Globus pallidus (tissue), 1 donor: ENCODE data around the gene CDKN2AIP.
A peak's percentile ranks its signal among the peaks of the same experiment; 100 is the strongest.
"Not testable (repeated sequence)": the region's sequence is repeated elsewhere in the genome, so short reads cannot be mapped to it uniquely, and the experiment has no call there.

ENCODE experiments used
- DNase-seq: peaks from one replicate; pipeline ENCODE4 v3.0.0-alpha.2; 2015; ENCODE audit warnings: low spot score

CDKN2AIP gene

DNA sequence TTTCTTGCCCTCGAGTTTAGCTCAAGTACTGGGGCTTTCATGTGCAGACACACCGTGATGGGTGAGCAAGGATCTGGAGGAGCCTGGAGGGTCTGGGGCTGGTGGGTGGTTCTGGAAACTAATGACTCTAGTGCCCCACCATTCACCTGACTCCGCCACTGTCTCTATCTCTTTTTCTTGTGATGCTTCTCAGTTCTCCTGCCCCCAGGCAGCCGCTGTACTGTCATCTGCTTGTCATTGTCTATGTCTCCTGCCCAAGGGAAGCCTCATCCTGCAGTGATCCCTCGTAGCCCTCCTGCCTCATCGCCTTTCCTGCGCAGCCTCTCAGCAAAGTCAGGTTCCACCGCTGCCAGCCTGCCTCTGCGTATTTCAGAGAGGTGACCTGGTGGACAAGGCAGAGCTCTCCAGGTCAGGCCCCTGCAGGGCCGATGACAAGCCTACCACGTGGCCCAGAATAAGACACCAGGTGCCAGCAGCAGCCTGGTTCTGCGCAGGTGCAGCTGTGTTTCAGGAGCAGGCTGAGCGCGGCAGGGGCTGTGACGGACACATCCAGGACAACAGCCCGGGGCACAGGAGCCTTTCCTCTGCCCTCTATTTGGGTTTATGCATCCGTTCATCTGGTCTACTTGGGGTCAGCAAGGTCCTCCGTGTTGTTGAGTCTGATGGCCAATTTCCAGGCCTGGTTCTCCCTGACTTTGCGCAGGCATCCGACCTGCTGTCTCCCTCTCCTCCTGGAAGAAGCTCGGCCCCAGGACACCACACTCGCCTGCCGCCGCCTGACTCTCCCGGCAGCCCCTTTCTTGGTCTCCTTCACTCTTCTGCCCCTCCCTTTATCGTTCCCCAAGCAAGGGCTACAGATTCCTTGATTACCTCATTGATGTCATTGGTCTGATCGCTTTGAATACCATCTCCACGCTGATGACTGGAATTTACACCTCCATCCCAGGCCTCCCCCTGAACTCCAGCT, 30.9 kb upstream of the CDKN2AIP start:
- no peak for DNase-seq

DNA sequence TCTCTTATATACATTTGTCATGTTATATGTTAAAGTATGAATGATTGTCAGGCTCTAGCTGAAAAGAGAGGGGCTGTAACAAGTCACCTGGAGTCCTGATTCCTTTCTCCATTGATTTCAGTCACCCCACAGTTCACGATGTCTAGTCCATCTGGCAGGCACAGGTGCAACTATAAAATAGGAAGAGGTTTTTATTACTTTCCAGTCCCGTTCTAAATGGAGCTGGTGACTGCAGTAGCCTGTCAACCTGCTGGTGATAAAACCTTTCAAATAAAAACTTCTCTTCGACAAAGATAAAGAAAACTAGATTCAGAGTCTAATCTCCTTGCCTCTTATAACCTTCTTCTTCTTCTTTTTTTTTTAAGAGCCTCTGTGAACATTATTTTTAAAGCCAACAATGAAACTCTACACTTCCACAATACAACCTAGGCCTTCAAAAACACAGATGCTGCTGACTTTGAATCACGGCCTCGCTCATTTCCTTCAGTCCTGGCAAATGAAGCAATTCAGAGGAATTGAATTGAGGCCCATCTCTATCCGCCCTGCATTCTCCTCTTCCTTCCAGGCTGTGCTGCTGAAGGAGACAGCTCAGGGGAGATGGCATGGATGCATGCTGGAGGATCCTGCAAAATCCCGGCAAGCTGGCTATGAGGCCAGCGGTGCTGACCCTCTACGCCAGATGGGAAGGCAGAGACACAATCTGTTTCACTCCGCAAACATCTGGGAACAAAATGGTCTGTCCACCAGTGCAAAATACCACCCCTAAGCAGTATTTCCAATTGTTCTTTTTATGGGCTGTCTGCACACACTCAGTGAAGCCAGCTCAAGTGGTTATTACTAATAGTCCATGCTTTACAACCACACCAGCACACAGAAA, 27.3 kb upstream of the CDKN2AIP start:
- DNase-seq: no peak

DNA sequence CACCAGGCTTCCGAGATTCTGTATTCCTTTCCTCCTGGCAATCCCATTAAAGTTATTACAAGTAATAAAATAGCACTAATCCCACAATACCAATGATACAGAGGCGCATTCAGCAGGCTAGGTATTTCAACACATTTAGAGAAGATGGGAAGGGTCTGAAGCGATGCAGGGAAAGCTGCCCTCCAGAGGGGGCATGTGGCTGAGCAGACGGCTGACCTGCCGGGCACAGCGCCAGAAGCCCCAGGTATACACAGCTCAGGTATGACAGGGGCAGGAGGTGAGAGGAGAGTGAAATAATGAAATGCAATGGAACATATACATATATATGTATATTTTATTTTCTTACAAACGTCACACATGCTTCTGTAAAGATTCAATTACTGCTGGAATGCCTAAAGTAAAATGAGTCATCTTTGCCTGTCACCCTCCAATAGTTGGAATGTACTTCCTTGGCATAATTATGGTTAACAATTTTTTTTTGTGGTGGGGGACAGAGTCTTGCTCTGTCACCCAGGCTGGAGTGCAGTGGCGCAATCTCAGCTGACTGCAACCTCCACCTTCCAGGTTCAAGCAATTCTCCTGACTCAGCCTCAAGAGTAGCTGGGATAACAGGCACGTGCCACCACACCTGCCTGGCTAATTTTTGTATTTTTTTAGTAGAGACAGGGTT, 21.3 kb upstream of the CDKN2AIP start:
- no peak for DNase-seq

DNA sequence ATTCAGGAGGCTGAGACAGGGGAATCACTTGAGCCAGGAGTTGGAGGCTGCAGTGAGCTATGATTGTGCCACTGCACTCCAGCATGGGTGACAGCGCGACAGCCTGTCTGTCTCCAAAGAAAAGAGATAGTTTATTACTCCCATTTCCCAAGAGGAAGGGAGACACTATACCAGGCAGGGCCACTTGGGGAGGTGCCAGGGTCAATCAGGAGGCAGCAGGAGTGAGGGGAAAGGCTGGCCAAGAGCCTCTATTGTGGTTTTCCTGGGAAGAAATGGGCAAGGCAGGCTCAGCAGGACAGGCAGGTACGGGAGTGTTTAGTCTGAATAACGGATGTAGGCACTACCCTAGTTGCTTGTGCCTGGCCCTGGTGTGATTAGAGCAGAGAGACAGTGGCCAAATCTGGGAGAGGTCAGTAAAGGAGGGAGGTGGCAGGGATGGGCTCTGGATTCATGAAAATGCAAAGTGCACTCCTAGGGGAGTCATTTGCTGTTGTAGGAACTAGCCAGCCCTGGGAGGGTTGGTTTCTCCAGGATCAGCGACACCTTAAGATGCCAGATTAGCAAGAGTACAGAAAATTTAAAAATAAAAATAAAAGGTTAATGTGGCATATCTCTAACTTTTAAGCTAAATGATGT, 20.2 kb upstream of the CDKN2AIP start:
- DNase-seq: no peak

DNA sequence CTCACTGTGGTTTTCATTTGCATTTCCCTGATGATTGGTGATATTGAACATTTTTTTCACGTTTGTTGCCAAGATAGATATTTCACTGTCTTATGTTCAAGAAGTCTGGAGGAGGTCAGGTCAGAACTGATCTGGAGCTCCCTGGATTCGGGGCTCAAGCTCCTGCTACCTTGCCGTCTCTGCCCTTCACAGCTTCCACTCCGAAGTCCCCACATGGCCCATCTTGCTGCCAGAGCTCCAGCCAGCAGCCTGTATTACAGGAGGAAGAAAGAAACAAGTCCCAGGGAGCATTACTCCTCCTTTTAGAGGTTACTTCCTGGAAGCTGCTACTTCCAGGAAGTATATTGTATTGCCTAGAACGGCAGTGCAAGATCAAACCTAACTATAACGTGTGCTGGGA, 17.9 kb upstream of the CDKN2AIP start:
- no peak for DNase-seq

DNA sequence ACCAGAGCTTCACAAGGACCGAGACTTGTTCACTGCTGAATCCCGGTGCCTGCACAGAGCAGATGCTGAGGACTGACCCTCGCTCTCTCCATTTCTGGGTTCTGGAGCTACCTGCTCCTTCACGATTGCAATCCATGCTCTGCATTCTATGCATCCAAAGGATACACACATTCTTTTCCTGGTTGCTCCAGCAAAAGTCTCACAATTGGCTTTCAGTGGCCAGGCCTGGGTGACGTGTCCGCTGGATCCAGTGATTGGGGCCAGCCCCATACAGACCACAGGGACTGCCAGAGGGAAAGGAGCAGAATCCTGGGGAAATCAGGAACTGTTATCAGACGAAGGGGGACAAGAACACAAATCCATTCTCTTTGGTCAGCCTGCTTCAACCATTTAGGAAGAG, 14.9 kb upstream of the CDKN2AIP start:
- no peak for DNase-seq

DNA sequence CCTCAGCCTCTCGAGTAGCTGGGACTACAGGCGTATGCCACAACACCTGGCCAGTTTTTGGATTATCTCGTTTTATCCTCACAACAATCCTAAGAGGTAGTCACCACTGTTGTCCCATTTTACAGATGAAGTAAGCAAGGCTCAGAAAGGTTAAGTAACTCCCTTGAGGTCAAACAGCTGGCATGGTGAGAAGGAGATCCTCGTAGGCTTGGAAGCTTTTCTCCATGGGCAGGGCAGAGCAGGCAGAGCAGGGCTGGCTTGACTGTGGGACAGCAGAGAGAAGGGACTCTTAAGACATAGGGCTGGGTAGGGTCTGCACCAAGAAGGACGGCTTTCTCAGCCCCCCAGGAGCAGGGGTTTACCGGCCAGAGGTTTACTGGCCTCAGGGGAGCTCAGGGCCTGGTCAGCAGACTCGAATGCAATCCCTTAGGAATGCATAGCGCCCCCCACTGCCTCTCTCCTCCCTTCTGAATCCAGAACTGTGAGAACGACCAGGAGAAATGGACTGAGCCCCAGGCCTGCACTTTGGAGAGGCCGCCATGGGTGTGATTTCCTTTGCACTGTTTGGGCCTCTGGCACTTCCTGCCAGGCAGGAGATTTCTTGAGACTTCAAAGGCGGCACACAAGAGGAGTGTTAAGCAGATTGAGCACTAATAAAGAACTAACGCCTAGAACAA, 14.0 kb upstream of the CDKN2AIP start:
- no peak for DNase-seq

DNA sequence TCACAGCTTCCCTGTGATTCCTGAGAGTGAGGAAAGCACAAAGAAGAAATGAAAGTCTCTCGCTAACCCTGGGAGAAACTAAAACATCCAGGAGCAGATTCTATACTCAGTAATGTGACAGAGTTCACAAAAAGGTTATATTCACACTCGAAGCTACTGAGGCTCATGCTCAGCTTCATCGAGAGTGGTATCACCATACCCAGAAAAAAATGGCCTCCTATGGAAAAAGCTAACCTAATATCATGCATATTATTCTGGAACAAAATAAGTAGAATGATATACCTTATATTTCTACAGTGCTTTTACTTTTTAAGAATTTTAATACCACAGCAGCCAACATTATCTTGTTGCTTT, 13.5 kb upstream of the CDKN2AIP start:
- DNase-seq: no peak

DNA sequence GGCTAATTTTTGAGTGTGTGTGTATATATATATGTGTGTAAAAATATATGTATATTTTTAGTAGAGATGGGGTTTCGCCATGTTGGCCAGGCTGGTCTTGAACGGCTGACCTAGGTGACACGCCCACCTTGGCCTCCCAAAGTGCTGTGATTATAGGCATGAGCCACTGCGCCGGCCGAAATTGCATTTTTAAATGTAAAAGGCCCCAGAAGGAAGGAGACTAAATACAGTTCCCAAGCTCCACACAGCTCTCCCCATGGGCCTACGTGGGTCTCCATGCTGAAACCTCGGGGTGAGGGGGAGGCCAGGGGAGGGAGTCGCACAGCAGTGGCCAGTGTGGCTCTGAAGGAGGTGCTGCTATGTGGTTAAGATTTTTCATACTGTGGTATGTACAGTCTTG, 12.8 kb upstream of the CDKN2AIP start:
- no peak for DNase-seq

DNA sequence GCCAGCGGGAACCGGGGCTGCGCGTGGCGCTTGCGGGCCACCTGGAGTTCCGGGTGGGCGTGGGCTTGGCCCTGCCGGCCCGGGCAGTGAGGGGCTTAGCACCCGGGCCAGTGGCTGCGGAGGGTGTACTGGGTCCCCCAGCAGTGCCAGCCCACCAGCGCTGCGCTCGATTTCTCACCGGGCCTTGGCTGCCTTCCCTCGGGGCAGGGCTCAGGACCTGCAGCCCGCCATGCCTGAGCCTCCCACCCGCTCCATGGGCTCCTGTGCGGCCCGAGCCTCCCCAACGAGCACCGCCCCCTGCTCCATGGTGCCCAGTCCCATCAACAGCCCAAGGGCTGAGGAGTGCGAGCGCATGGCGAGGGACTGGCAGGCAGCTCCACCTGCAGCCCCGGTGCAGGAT, 11.3 kb upstream of the CDKN2AIP start:
- not testable (repeated sequence) for DNase-seq

DNA sequence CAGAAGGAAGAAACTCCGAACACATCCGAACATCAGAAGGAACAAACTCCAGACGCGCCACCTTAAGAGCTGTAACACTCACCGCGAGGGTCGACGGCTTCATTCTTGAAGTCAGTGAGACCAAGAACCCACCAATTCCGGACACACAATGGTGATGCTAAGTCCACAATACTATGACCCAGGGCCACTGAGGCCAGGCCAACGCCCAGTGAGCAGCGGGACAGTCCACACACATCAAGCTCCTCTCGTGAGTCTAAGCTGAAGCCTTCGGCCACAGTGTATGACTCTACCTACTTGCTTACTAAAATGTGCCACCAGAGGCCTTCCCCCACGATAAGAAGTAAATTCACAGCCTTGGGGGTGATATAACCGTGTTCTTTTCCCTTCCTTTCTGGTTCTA, 10.2 kb upstream of the CDKN2AIP start:
- DNase-seq: no peak

DNA sequence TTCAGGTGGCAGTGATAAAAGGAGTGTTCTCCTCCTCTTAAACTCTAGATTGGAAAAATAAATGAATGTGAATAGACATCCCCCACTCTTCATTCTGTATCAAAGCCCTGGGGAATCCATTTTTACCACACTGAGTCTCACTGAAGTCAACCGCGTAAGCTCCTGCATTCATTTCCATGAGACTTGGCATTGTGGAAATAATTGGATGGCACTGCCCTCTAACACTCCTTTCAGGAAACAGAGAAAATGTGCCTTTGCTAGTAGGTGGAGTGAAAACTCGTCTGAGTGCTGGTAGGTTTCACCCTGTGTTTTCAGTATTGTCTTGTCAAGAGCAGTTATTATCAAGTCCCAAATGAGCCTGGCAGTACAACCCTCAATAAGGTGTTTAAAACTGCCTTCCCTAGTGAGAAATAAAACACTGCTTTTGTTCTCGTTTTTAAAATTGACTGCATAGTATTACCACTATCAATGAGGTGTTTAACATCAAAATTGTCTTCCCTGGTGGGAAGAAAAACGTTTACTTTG, 9.7 kb upstream of the CDKN2AIP start:
- no peak for DNase-seq

DNA sequence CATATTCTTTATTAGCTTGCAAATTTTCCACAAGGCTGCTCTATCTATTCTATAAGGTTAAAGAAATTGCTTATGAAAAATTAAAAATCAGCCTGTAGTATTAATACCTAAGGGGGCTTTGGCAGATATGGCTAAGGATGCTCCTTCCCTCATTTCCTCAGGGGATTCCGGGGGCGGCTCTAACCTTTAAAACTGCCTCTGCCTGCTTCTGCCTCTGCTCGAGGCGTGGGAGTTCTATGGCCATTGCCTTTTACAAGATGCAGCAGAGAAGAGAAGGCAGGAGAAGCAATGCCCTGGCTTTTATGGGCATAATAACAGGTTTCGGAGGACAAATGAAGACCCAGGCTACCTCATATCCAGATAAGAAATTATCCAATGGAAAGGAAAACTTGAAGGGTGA, 8.6 kb upstream of the CDKN2AIP start:
- DNase-seq: no peak

DNA sequence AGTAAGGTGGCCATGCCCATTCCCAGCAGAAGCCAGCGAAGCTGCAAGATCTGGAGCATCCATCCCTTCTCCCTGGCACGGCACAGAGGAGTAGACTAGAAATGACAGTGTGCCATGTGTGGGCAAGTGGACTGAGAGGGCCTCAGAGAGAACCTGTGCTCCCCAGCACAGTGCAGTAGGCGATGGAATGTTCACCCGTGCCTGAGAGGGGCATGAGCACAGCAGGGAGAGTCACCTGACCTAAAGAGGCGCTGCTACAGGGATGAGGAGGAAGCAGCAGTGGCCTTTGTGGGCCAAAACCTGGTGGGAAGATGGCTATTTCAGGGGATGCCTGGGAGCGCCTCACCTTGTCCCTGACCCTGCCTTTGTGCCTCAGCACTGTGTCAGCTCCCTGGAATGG, 8.0 kb upstream of the CDKN2AIP start:
- no peak for DNase-seq

DNA sequence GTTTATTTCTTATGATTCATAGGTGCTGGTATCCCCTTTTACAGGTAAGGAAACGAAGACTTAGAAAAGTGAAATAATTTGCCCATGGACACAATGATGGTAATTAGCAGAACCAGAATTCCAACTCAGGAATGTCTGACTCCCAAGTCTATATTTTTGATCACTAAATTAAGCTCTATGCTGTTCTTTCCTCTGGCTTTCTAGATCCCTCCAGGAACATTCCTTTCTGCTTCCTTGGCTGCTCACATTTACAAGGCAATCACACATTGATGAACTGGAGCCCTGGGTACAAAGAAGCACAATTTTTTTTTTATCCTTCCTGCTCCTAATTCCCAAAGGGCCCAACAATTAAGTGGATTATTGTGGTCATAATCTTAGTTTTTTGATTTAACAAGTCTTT, 7.0 kb upstream of the CDKN2AIP start:
- DNase-seq: no peak

DNA sequence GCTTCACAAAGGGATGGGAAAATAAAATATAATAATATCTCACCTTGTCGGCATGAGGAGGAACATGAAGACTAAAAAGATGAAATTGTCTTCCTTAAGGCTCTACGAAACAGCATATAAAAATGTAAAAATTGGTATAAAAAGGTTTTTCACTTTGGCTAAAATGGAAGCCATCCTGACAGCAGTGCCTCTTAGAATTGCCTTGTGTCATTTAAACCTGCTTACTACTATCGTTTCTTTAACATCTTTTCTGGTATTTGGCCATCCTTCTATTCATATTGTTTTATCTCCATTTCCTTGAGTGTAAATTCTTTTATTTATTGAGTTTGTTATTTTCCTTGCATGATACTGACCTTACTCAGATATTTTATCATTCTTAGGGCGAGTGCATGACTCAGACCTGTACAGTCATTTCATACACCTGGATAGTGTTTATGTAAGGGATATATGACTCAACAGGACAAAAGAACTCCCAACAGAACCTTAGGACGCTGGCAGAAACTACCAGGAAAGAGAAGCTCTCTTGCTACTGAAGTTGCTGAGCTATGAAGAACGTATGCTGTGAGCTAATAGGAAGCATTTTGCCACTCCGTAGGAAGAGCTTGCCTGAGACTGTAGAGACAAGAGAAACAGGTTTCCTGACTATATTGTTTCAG, 5.8 kb upstream of the CDKN2AIP start:
- no peak for DNase-seq

DNA sequence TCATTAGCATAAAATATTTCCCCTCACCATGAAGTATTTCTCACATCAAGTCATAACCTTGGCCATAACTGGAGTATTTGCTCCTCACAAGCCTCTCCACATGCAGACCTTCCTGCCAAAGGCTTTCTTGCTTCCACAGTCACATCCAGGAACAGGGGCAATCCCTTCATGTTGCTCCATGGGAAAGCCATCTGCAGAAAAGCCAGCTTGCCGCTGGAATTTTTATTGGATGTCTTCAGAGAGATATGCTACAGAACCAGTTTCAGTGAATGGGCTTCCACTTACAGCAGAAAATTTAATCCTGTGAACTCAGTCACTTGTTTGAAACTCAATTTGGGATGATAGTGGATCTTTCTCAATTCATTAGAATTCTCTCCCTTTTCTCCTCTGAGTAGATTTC, 3.2 kb upstream of the CDKN2AIP start:
- no peak for DNase-seq

DNA sequence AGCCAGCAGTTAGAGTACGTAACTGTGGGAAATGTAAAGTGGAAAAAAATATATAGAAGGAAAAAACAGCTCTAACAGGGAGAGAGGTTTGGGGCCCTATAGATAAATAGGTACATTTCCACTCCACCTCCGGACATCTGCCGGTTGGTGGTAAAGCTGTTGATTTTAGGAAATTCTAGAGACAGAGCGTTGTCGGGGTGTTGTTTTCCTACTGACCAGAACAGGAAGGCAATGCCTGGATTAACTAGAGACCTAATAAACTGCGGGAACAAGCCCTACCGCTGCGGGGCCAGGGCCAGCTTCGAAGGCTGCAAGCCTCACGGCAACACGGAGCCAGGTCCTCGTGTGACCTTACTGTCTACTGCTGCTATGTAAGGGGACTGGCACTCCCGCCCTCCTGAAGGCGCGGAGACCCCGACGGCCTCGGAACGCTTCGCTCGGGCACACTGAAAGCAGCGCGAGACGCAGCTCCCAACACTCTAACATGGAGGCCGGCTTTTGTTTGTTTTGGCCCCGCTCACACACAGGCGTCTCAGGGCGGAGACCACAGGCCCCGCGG, 702 bp upstream of the CDKN2AIP start:
- DNase-seq: no peak

DNA sequence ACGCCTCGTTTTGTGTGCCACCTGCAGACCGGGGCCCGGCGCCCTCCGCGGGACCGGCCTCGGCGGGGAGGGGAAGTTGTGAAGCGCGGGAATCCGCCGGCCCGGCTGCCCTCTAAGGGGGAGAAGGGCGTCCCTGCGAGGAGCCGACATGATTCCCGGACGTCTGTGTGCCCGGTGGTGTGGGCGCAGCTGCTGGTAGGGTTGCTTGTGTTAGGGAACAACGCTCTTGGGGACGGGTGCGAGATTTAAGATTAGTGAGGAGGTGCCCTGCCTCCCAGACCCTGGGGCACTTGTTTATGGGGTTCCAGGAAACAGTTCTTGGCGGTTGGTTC, 627 bp downstream of the CDKN2AIP start:
- DNase-seq: peak; percentile 20

DNA sequence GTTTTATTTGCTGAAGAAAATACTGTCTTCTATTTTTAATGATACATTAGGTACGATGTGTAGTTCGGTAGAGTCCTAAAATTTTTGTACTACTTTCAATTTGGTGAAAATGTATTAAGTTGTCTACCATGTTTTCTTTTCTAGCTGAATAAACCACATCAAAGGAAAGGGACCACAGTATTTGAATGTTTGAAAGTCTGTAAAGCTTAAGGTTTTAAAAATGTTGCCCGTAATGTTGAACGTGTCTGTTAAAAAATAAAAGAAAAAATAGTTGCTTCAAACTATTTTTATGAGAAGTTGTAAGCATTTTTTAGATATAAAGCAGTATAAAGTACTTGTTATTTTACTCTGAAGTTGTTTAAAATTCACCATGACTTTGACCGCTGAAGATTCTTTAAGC, 3.2 kb downstream of the CDKN2AIP start:
- no peak for DNase-seq

DNA sequence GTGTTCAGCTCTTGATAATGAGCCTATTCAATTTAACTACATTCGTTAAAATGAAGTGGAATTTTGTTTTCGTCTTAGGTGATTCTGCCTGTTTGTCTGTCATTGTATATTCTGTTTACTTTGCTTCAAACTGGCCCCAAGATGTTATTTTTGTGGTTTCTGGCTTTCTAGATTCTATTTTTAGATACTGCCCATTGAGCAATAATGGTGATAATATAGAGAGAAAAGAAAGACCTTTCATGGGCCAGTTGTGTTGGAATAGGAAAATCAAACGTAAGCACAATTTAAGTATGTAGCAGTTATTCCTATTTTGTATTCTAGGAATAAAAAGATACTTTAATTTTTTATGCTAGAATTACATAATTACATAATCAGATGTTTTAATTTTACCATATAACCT, 4.0 kb downstream of the CDKN2AIP start:
- DNase-seq: no peak
